Measurements from ENCODE around the gene GRAMD4.

DNA sequence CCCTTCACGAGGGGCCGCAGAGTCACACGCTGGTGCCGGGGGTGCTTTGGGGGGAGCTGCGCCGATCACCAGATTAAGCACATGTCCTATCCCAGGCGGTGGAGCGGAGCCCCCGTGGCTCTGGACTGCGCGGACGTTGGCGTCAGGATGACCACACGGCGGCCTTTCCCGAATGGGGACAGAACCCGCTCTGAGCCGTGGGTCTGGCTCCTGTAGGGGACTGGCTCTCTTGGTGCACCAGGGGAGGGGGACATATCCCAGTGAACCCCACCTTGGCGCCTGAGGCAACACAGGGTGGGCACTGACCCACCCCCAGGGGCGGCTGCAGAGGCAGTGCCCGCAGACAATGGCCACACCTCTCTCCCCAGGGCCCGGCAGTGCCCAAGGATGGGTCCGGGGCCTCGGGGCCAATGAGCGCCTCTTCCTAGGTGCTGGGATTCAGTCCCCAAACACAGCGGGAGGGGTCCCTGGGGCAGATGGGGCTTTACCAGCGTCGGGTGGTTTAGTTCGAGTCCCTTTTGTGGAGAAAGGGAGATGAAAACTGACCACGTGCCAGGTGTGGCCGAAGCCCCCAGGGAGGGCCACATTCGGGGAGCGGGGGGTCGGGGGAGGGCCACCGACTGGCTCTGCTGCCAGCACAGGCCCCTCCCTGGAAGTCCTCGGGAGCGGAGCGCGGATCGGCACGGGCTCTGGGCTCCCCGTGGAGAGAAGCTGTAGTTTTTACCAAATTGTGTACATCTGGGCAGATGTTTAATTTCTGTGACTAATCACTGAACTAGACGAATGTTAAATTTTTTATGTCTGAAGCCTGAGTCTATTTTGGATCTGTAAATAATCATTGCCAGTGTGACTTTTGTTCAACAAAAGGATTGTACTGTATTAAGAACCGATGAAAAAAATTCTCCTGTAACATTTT is 58.9 kb downstream of the GRAMD4 start:
- TF ChIP-seq, protein P1, sequence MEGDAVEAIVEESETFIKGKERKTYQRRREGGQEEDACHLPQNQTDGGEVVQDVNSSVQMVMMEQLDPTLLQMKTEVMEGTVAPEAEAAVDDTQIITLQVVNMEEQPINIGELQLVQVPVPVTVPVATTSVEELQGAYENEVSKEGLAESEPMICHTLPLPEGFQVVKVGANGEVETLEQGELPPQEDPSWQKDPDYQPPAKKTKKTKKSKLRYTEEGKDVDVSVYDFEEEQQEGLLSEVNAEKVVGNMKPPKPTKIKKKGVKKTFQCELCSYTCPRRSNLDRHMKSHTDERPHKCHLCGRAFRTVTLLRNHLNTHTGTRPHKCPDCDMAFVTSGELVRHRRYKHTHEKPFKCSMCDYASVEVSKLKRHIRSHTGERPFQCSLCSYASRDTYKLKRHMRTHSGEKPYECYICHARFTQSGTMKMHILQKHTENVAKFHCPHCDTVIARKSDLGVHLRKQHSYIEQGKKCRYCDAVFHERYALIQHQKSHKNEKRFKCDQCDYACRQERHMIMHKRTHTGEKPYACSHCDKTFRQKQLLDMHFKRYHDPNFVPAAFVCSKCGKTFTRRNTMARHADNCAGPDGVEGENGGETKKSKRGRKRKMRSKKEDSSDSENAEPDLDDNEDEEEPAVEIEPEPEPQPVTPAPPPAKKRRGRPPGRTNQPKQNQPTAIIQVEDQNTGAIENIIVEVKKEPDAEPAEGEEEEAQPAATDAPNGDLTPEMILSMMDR (IDR thresholded peaks at IDR 0.05): no peak
- TF ChIP-seq POLR2A (IDR thresholded peaks at IDR 0.05) (no peak), POLR2AphosphoS5 (IDR thresholded peaks at IDR 0.05) (no peak)

Measured in breast epithelium (tissue), 3 donors.